ENCODE data around the gene TSPAN18. TPM values are rescaled to one million over a fixed set of nuclear protein-coding genes. Genes with fewer than 3 reads are reported as not detected.
A peak's percentile ranks its signal among the peaks of the same experiment; 100 is the strongest.

TSPAN18 gene
- total RNA-seq, 1 donor from 2014 or later, result 31.7 TPM

- no peak for DNase-seq (ENCODE audit: low read depth)
- Histone ChIP-seq H3K79me2 (ENCODE audit: insufficient read depth, low read length) (no peaks in the 10 kb centered on the region), H4K20me1 (ENCODE audit: insufficient read depth, low read length) (no peaks in the 10 kb centered on the region), H3K4me3 (ENCODE audit: insufficient read depth, low read depth, low read length) (no peak overlapping the region), H3K27me3 (ENCODE audit: insufficient read depth, low read length) (peaks cover 43% of the 10 kb centered on the region), H3K27ac (ENCODE audit: low read depth, low read length) (no peak overlapping the region), H3K4me2 (ENCODE audit: low read length) (no peak overlapping the region), H3K36me3 (ENCODE audit: insufficient read depth, low read length) (no peaks in the 10 kb centered on the region), H3K4me1 (ENCODE audit: insufficient read depth, low read length) (peaks cover 3% of the 10 kb centered on the region), H2AFZ (ENCODE audit: low read depth, low read length) (no peak overlapping the region), H3K9ac (ENCODE audit: low read length) (no peak overlapping the region), H3K9me3 (ENCODE audit: insufficient read depth, low read depth, low read length) (no peaks in the 10 kb centered on the region)
- Mint-ChIP-seq H3K4me1 (ENCODE audit: low read depth, unreplicated experiment) (peaks cover 38% of the 10 kb centered on the region), H3K36me3 (ENCODE audit: low read depth, unreplicated experiment) (peaks cover 4% of the 10 kb centered on the region), H3K27ac (ENCODE audit: unreplicated experiment) (peak overlapping the region; percentile 41), H3K4me3 (ENCODE audit: unreplicated experiment) (no peak overlapping the region), H3K9me3 (ENCODE audit: unreplicated experiment) (peaks cover 2% of the 10 kb centered on the region), H3K27me3 (ENCODE audit: low read depth, unreplicated experiment) (peaks cover 30% of the 10 kb centered on the region)
- FAIRE-seq, result peak; percentile 43
- TF ChIP-seq CTCF (IDR thresholded peaks at IDR 0.05; ENCODE audit: insufficient read depth, low read depth, low read length) (no peak), EZH2 (IDR thresholded peaks at IDR 0.05; ENCODE audit: insufficient read depth, low read length) (no peak)
Measured at GRCh38 chr11:44854741-44855492, 128.2 kb downstream of the TSPAN18 start.

- no peak overlapping the region for H3K4me3 Mint-ChIP-seq (ENCODE audit: unreplicated experiment)
- Histone ChIP-seq H4K20me1 (ENCODE audit: insufficient read depth, low read length) (no peaks in the 10 kb centered on the region), H3K27ac (ENCODE audit: low read depth, low read length) (no peak overlapping the region), H3K9ac (ENCODE audit: low read length) (no peak overlapping the region), H3K4me3 (ENCODE audit: insufficient read depth, low read depth, low read length) (no peak overlapping the region), H3K4me1 (ENCODE audit: insufficient read depth, low read length) (peaks cover 3% of the 10 kb centered on the region), H3K4me2 (ENCODE audit: low read length) (no peak overlapping the region), H2AFZ (ENCODE audit: low read depth, low read length) (no peak overlapping the region), H3K79me2 (ENCODE audit: insufficient read depth, low read length) (no peaks in the 10 kb centered on the region), H3K36me3 (ENCODE audit: insufficient read depth, low read length) (no peaks in the 10 kb centered on the region), H3K9me3 (ENCODE audit: insufficient read depth, low read depth, low read length) (no peaks in the 10 kb centered on the region), H3K27me3 (ENCODE audit: insufficient read depth, low read length) (peaks cover 43% of the 10 kb centered on the region)
- TF ChIP-seq CTCF (IDR thresholded peaks at IDR 0.05; ENCODE audit: insufficient read depth, low read depth, low read length) (no peak), EZH2 (IDR thresholded peaks at IDR 0.05; ENCODE audit: insufficient read depth, low read length) (no peak)
- H3K4me1 Mint-ChIP-seq (ENCODE audit: low read depth, unreplicated experiment), result peaks cover 40% of the 10 kb centered on the region
- DNase-seq (ENCODE audit: low read depth), result no peak
- no peak for FAIRE-seq
- H3K27me3 Mint-ChIP-seq (ENCODE audit: low read depth, unreplicated experiment), result peaks cover 25% of the 10 kb centered on the region
- no peak overlapping the region for H3K27ac Mint-ChIP-seq (ENCODE audit: unreplicated experiment)
- peaks cover 2% of the 10 kb centered on the region for H3K9me3 Mint-ChIP-seq (ENCODE audit: unreplicated experiment)
- peaks cover 6% of the 10 kb centered on the region for H3K36me3 Mint-ChIP-seq (ENCODE audit: low read depth, unreplicated experiment)
Measured at GRCh38 chr11:44855493-44855849, 128.7 kb downstream of the TSPAN18 start.

- Histone ChIP-seq H3K4me3 (ENCODE audit: insufficient read depth, low read depth, low read length) (no peak overlapping the region), H4K20me1 (ENCODE audit: insufficient read depth, low read length) (no peaks in the 10 kb centered on the region), H3K27ac (ENCODE audit: low read depth, low read length) (no peak overlapping the region), H3K9me3 (ENCODE audit: insufficient read depth, low read depth, low read length) (no peaks in the 10 kb centered on the region), H2AFZ (ENCODE audit: low read depth, low read length) (no peak overlapping the region), H3K79me2 (ENCODE audit: insufficient read depth, low read length) (no peaks in the 10 kb centered on the region), H3K4me1 (ENCODE audit: insufficient read depth, low read length) (peaks cover 13% of the 10 kb centered on the region), H3K4me2 (ENCODE audit: low read length) (no peak overlapping the region), H3K36me3 (ENCODE audit: insufficient read depth, low read length) (no peaks in the 10 kb centered on the region), H3K9ac (ENCODE audit: low read length) (no peak overlapping the region), H3K27me3 (ENCODE audit: insufficient read depth, low read length) (peaks cover 35% of the 10 kb centered on the region)
- DNase-seq (ENCODE audit: low read depth) (no peak), FAIRE-seq (no peak)
- H3K4me3 Mint-ChIP-seq (ENCODE audit: unreplicated experiment), result no peak overlapping the region
- peaks cover 4% of the 10 kb centered on the region for H3K36me3 Mint-ChIP-seq (ENCODE audit: low read depth, unreplicated experiment)
- H3K27me3 Mint-ChIP-seq (ENCODE audit: low read depth, unreplicated experiment), result peaks cover 20% of the 10 kb centered on the region
- no peak for TF ChIP-seq CTCF (IDR thresholded peaks at IDR 0.05; ENCODE audit: insufficient read depth, low read depth, low read length)
- no peak for TF ChIP-seq EZH2 (IDR thresholded peaks at IDR 0.05; ENCODE audit: insufficient read depth, low read length)
- no peaks in the 10 kb centered on the region for H3K9me3 Mint-ChIP-seq (ENCODE audit: unreplicated experiment)
- peak overlapping the region; percentile 14 for H3K27ac Mint-ChIP-seq (ENCODE audit: unreplicated experiment)
- H3K4me1 Mint-ChIP-seq (ENCODE audit: low read depth, unreplicated experiment), result peaks cover 46% of the 10 kb centered on the region
Measured at GRCh38 chr11:44857490-44858090, 130.8 kb downstream of the TSPAN18 start.
